ENCODE data around the gene POLDIP2.

DNA sequence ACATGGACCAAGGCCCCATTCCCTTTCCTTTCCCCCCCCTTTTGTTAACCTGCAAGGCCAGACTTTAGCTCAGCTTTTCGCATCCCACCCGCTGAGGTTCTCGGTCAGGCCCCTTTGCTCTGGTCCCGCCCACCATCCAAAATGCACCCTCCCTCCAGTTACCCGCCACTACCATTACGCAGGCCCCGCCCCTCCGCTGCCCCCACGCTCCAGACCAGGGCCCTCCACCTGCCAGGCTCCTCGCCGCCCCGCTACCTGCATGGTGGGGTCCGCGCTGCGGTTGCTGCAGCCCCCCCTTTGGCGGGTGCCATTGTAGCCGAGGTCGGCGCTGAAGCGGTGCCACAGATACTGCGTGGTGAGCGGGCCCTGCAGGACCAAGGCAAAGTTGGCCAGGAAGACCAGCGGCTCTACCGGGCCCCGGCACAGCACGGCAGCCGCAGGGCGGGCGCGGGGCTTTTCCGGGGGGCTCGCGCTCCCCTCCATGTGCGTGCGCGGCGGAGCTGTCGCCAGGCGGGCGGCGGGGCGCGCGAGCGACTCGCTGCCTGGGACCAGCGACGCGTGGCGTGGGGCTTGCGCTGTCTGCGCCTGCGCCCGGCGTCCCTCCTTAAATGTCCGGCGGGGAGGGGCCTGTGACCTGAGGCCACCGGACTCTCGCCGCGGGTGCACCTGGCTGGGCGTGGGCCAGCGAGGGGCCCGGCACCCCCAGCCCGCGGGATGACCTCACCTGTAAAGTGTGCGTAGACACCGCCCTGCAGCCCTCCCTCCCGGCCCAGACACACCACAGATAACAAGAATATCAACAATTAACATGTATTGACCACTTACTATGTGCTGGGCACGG, 48.5 kb upstream of the POLDIP2 start, which contains the start of gene SLC46A1:
- TF ChIP-seq CTCF (IDR thresholded peaks at IDR 0.05), result no peak
- TF ChIP-seq POLR2A (IDR thresholded peaks at IDR 0.05), result peak in 1 of 2 donors; percentile 45
